Activated CD4-positive, alpha-beta T cell treated with anti-CD3 and anti-CD28 coated beads, Interleukin-2, Interleukin-6, amounts not matched to agents 100 ng/mL and 50 ng/mL, durations not matched to agents 16 hours and 8 hours (primary cell): ENCODE measurements around the gene PTPRR.

ENCODE experiments used
- DNase-seq: peaks from one replicate; pipeline ENCODE4 v3.0.0-alpha.2; 2020

The PTPRR gene

DNA sequence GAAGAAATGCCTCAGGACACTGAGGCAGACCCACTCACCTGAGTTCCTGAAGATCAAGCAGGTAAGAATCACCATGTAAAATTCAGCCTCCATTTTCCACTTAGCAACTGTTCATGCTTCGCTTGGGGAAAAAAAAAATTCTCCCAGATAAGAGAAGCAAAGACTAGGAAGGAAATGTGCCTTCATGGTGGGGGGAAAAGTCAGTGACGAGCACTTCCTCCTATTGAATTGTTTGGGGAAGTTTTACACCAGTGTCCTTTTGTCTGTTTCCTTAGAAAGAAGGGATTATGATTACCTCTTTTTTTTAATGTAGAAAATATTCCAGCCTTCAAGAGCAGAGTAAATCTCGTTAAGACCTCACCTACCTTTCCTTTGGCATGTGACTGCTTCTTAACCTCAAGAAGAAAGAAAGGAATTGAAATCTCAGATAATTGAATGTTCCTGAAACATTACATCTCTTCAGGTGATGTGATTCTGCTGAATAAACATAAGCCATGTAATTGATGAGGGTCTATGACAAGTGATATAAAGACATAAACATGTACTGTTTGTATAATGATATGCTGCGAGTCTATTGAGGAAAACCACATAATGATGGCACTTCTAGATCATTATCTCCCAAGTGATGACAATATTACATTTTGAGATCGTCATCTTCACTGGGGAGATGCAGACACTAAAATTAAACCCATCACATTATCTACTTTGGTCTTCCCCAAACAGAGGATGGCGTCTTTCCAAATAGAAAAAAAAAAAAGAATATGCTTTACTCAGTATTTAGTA, 283.0 kb downstream of the PTPRR start, which contains the start of gene PTPRB:
PTPRB (minus strand) TSS at position 127 of the 783 bp plus-strand sequence; CDS start at position 93, 34 bp downstream.
- DNase-seq: no peak

DNA sequence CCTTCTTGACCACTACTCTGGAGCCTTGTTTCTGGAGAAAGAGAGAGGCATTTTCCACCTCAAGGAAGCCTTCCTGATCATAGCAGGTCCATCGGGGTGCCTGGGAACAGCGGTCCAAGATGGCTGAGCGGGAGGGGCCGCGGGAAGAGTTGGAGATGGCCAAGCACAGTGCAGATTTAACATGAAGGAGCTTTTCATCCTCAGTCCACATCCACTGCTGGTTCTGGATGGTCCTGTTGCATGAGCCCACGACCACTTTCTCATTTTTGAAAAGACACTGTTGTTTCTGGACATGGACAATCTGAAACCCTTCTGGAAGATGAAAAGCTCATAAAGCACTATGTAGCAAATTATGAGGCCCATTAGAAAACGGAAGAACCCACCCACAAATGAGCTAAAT, 284.8 kb downstream of the PTPRR start:
- DNase-seq: no peak

DNA sequence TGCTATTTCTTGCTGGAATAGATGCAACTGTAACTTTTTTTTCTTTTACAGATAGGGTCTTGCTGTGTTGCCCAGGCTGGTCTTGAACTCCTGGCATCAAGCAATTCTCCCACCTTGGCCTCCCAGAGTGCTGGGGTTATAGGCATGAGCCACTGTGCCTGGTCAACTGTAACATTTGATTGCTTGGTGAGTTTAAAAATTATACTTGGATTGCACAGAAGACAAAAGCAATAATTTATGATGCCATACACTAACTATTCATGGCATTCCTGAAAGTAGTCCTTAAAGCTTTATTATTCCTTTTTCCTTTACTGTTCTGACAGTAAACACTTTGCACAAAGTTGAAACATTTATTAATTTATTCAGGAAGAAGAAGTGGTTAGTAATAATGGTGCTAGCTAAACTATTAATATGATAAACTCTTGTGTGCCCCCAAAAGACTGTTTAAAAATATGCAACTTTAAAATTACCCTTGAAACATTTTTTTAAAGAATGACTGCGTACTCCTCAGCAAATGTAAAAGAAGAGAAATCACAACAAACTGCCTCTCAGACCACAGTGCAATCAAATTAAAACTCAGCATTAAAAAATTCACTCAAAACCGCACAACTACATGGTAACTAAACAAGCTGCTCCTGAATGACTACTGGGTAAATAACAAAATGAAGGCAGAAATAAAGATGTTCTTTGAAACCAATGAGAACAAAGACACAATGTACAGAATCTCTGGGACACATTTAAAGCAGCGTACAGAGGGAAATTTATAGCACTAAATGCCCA, 291.6 kb downstream of the PTPRR start:
- DNase-seq: no peak

DNA sequence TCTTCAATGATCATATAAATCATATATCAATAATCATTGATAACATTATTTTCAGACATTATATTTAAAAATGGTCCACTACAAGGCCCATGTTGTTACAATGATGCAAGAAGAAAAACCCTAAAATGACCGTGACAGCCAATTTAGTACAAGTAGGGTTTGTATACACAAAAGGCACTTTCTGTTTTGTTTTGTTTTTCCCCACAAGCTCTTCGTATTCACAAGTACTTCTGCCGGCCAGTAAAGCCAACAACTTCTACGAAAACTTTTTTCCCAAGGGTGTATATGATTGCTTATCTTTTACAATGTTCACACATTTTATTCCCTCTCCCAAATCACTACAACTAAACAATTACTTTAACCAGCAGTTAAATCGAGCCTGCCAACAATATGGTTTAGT, 292.9 kb downstream of the PTPRR start:
- no peak for DNase-seq

DNA sequence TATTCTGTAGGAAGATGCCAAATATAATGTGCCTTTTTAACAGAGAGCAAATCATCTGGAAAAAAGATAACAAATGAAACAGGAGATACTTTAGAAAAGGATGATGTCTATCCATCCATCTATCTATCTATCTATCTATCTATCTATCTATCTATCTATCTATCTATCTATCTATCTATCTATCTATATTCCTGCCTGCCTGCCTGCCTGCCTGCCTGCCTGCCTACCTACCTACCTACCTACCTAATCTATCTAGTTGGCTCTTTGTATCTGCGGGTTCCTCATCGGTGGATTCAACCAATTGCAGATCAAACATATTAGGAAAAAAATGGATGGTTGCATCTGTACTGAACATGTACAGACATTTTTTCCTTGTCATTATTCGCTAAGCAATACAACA, 294.4 kb downstream of the PTPRR start:
- no peak for DNase-seq

DNA sequence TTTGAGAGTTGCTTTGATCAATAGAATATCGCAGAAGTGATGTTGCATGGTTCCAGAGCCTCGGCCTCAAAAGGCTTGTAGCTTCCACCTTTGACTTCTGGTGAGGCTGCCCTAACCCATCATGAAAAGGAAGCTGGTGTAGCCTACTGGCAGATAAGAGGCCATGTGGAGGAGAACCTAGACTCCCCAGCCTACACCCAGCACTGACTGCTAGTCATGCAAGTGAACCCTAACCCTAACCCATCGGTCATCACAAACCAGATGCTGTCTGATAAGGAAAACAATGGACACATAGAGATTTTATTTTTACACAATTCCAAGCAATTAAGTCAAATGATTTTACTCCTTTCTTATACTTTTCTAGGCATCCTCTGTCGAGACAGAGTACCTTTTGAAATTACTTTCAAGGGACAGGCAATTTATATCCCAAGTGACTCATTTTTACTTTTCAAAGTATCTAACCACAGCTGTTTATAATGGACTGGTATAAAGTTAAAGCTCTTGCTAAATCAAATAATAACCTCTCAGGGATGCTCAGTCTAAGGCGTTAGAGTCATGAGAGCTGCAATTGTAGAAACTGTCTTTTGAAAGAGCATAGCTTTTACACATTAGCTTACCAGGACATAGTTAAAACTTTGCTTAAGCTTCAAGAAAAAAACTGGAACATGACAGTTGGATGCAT, 300.9 kb downstream of the PTPRR start:
- no peak for DNase-seq

DNA sequence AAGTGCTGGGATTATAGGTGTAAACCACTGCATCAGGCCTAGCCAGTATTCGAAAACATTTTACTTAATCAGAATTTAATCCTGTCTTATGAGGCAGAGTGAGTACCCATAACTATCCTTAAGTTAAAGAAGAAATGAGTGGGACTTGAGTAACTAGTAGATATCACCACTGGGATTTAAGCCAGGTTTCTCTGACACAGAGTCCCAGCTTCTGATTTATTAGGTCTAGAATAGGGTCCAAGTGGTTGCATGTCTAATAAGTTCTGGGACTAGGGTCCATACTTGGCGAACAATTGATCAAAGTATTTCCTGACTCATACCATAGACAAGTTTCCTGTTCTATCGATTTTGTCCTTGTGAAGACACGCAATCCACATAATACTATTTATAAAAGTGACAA, 302.2 kb downstream of the PTPRR start:
- DNase-seq: no peak

DNA sequence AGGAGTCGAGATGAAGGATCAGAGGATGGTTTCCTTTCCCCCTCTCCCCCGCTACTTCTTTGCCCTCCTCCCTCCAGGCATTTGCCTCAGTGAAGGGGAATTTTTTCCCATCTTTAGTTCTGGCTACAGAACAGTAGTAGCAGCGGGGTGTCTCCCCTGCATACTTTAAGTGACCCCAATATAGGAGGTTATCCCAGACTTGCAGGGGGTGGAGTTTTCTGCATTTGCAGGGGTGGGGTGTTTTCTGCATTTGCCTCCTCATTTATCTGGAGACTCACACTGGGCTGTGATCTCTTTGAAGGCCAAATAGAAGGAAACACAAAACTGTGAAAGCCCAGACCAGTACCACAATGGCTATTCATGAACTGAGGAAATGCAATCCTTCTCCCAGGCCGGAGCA, 303.1 kb downstream of the PTPRR start:
- no peak for DNase-seq

DNA sequence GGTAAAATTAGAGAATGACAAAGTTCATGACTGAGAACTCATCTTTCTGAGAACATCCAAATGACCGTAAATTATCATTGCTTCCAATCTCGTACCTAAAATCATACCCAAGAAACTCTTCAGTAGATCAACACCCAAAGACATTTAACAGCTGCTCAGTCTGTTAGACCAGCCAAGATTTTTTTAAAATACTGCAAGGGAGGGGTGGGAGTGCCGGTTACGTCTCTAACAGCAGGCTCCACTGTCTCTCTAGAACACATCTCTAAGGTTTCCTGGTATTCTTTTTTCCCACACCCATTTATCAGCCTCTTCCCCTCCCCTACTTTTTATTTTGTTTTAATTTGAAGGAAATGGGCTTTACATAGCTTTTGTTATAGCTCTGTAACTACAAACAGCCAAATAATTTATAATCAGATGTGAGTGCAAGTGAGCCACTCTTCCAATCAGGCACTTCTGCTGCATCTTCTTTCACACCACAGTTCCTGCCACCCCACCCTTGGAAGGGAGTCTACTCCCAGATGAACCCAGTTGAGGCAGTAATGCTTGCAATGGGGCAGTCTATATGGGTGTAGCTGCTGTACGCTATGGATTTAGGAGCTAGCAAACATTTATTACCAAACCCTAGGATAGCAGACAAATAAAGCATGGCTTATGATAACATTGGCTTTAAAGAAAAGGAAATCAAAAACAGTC, 305.2 kb downstream of the PTPRR start:
- no peak for DNase-seq

DNA sequence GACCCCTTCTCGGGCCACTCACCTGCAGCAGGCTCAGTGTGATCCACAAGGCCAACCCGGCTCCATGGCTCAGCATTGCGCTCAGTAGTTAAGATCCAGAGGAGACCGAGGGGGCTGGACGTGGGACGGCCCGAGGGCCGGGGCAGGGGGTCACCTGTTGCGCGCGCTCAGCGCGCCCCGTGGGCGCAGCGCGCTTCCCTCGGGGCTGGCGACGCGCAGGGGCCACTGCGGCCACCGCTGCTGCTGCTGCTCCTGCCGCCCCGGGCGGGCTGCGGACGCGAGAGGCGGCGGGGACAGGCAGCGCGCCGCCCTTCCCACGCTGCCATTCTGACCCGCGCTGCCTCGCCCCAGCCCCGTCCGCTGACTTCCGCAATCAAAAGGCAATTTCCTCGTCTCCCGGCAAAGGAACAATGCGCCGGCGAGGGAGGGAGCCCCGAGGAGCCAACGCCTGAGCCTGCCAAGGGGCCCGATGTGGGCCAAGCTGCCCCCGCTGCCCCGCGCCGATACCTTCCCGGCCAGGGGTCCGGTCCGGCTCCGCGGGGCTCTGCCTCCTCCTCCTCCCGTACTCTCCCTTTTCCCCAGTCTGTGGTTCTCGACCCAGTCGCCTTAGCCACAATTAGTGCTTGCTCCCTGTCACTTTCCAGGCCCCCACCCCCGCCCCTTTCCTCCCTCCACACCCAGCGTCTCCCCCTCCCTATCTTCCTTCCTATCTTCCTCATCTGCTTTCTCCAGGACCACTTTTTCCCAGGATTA, 310.6 kb downstream of the PTPRR start:
- DNase-seq: peak; percentile 2

DNA sequence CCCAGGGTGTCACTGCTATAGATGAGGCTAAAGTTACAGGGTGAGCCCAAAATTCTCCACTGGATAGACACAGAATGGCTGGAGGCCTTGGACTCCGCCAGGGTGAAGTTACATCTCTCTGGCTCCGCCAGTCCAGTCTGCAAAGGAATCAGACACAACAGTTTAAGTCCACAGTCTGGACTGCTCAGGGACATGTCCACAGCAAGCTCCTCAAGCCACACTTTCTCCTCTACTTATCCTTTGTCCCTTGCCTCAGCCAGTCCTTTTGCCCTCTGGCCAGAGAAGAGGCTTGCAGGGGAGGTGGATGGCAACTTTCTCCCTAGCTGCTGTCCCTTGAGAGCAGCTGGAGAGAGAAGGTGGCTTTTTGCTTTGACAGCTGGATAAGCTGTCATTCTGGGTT, 311.3 kb downstream of the PTPRR start:
- DNase-seq: no peak

DNA sequence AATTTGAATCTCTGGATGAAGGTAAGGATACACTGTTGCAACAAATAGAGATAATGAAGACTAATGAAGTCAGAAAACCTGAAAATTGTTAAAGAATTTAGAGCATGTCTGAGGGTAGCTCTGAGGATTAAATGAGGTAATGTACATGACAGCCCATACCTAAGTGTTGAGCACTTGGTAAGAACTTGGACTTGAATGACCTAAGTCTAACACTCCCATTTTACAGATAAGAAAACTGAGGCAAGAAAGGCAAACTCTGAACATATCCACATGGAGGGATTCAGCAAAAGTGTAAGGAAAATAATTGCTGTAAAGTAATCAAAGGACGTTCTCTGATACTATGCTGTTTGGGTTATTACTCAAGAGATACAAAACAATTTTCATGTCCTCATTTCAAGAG, 312.4 kb downstream of the PTPRR start:
- no peak for DNase-seq

DNA sequence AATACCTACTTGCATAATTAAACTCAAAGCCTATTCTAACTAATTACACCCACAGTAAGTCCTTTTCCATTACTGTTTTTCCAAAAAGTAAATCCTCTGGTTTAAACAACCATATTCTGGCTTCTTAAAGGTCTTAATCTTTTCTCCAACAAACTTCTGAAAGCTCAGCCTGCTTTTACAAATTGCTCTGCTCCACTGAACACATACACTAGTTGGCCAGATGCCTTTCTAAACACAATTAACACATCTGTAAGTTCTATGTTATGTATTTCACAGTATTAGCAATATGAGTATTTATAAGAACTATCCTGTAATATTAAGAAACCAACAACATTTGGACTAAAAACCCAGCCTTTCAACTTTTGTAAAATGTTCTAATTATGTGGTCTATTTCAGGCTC, 313.4 kb downstream of the PTPRR start:
- DNase-seq: no peak

DNA sequence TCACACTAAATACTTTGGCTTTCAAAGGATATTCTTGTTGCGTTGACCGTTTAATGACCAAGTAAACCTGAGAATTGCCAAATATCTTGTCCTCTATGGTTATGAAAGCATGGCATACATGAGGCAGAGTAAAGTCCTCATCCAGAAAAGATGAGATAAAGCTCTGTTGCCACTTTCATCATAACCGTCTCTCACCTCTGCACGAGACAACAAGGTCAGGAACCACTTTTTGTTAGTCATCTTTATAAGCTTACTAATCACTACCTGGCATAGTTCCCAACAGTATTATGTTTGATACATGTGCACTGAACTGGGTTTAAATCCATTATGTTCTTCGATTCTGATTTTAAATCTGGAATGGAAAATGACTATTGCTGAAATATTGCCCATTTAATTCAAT, 314.6 kb downstream of the PTPRR start:
- DNase-seq: no peak

DNA sequence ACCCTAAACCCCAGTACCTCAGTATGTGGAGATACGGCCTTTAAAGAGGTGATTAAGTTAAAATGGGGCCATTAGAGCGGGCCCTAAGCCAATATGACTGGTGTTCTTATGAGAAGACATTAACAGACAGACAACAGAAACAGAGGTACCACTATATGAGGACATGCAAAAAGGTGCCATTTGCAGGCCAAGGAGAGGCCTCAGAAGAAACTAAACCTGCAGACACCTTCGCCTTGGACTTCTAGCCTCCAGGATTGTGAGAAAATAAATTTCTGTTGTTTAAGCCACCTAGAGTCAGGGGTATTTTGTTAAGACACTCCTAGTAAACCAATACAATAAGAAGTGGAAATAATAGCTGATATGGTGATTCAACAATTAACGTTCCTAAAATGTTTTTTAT, 315.9 kb downstream of the PTPRR start:
- DNase-seq: no peak

DNA sequence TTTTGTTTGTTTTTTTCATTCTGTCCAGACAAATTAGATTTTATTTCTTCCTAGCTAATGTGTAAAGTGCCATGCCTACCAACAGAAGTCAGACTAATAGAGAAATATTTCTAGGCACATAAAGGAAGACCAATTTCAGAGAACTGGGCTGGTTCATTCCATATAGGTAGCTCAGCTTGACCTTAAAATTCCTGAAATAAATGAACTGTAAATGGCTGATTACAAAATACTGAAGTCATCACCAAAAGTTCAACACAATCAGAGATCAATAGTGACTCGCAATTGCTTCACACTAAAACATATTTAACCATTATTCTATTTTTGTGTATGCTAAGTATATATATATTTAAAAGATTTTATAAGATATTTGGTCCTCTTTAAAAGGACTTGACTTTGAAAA, 317.5 kb downstream of the PTPRR start:
- DNase-seq: no peak

DNA sequence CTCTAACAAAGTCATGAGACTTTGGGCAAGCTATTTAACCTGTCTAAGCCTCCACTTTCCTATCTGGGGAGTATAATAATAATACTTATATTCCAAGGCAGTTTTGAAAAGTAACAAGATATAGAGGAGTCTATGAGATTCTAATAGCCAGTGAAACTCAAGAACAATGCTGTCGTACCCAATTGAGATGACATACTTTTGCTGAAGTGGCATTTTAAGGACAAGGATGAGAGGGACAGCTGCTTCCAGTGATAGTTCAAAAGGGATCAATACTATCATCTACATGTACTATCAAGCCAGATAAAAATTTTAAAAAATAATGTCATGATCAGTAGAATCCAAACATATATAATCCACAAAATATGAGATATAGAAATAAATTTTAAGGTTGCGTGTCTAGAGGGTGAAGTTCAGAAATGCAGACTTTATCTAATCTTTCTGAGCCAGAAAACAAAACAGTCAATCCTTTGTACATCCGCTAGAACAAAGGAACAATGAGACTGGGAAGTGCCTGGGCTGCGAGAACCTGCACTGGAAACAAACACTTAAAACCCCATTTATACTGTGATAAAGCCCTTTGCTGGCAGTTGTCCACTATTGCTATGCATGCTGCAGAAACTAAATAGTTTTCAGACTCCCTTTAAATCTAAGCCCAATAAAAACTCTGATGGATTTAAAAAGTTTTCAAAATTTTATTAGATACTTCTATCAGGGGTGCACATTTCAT, 321.9 kb downstream of the PTPRR start:
- DNase-seq: no peak

DNA sequence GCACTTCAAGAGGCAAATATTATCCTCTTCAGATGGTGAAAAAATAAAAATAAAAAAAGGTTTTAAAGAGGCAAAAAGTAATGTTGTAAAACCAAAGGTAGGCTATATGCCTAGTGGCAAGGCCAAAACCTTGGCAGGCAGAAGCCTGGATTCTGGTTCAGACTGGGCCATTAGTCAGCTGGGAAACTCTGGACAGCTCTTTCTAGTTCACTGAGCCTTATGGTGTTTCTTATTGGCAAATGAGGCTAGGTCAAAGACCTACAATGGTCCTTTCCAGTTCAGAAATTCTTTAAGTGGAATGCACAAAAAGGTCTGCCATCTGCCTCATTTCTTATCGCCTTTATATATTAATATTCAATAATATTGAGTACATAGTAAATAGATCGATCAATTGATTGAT, 327.9 kb downstream of the PTPRR start:
- no peak for DNase-seq

DNA sequence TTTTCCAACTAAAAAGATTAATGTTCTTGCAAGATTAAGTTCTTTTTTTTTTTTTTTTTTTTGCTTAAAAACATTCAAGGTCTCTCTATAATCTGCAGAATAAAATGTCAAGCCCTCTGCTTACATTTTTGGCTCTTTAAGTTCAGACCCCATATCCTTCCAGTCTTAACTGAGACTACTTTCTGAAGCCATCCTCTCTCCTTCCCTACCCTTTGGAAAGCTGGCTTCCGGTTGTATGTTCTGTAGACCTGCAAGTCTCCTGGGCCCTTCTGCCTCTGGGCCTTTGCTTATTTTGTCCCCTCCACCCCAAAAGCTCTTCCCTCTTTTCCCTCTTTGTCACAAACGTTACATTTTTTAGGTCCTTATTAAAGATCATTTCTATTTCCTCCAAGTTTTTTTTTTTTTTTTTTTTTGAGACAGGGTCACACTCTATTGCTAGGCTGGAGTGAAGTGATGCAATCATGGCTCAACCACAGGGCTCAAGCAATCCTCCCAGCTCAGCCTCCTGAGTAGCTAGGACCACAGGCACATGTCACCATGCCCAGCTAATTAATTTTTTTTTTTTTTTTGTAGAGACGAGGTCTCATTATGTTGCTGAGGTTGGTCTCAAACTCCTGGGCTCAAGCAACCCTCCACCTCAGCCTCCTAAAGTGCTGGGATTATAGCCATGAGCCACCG, 329.9 kb downstream of the PTPRR start:
- DNase-seq: no peak

DNA sequence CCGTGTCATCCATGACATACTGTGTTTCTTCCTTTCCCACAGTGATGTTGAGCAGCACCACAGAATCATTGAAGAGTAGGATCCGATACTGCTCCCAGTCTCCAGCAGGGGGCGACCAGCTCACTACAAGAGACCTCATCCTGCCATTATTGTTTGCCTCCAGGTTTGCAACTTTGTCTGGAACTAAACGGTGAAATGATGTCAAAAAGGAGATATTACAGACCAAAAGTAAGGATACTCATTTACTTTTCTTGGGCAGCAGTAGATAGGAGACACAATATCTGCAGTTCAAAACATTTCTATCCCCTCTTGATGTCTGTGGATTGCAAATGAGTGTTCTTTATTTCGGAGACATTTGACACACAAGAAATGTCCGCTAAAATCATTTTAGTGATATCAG, 330.5 kb downstream of the PTPRR start:
- DNase-seq: peak; percentile 62
